HG02588 (cell line): ENCODE data around the gene PSG1.
"Not testable (repeated sequence)": the region's sequence is repeated elsewhere in the genome, so short reads cannot be mapped to it uniquely, and the experiment has no call there.

ENCODE experiments used
- ATAC-seq: cut with Tn5 transposase; IDR thresholded peaks from one replicate; pipeline ENCODE4 v1.9.1; 2021; ENCODE audit warnings: mild to moderate bottlenecking, moderate library complexity; ENCODE audit not compliant: unreplicated experiment

The PSG1 gene

GRCh38 chr19:42882010-42882409 is 2.5 kb upstream of the PSG1 start:
- not testable (repeated sequence) for ATAC-seq

DNA sequence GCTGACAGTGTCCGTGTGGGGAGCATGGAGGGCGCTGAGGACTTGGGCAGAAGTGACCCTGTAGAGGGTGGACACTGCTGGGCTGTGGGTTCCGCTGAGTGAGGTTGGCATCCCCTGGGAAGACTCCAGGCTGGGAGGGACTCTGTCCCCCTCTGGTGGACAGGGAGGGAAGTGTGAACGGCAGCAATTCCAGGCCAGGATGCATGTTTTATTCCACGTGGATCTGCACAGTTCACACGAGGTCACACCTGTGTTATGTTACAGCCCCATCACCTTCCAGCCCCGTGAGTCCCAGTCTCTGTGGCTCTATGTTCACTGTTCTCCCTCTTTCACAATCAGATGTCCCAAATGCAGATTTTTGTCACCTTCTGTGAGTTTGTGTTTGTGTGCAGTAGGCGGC is 1.8 kb upstream of the PSG1 start:
- ATAC-seq: not testable (repeated sequence)

DNA sequence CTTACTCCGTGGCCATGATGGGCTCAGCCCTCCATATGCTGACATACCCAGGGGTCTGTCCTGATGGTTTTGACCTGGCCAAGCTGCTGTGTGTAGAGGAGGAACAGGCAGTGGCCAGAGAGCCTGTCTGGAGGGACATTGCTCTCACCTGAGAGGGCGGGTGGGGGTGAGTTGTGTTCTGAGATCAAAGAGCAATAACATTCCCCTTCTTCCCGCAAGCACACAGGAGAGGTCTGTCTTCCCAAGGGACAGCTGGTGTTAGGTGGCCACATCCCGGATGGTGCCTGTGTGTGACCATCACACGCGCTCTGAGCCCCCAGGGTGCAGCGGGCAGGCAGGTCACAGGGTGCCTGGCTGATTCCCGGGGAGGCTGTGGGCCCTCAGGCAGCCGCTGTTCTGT is 1.1 kb upstream of the PSG1 start:
- ATAC-seq: not testable (repeated sequence)

- ATAC-seq: not testable (repeated sequence)
Observed at GRCh38 chr19:42876596-42876995, 2.9 kb downstream of the PSG1 start.

GRCh38 chr19:42875881-42876280 is 3.6 kb downstream of the PSG1 start:
- ATAC-seq: not testable (repeated sequence)

DNA sequence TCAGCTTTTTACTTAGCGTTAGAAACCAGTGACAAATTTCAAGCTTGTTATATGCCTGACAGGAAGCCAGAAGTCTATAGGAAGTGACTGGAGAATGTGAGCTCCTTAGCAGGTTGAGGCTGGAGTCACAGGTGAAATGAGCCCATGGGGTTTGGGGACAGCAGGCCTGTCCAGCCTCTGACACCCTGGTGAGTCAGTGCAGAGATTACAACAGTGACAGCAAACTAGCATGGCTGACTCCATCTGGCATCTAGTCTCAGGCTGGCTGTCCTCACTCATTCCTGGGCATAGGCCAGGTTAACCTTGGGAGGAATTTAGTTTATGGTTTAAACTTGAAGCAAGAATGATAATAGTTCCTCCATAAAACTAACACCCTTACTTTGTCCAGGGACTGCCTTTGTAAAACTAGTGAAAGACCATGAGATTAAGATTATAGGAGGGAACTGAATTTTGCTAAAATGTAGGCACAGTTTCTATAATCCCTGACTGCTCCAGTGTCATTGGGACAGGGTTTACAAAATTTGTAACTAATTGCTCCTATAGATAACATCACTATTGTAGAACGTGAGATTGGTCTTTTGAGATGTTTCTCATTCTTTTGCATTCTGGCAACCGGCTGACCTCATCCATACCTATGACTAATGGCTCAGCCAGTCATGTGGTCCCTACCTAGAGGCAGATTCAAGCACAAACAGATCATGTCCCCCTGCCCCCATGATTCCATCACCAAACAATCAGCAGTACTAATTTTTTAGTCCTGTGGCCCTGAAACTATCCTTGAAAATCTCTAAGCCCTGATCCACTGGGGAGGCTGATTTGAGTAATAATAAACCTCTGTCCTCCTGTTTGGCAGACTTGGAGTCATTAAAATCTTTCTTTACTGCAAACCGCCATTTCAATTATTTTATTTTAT is 4.4 kb downstream of the PSG1 start:
- not testable (repeated sequence) for ATAC-seq

DNA sequence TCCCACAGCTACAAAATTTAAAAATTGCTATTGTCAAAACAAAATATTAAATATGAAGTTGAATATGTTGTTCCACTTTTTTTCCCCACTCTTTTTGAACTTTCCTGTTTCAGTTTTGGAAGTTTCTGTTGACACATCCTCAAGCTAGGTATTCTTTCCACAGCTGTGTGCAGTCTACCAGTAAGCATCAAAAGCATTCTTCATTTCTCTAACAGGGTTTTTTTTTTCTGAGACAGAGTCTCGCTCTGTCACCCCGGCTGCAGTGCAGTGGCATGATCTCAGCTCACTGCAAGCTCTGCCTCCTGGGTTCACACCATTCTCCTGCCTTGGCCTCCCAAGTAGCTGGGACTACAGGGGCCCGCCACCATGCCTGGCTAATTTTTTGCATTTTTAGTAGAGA is 5.4 kb downstream of the PSG1 start:
- ATAC-seq: not testable (repeated sequence)

GRCh38 chr19:42872608-42873007 is 6.9 kb downstream of the PSG1 start:
- no peak for ATAC-seq

GRCh38 chr19:42857544-42857867 is 22.0 kb downstream of the PSG1 start:
- no peak for ATAC-seq

GRCh38 chr19:42856866-42857543 is 22.5 kb downstream of the PSG1 start:
- ATAC-seq: not testable (repeated sequence)

DNA sequence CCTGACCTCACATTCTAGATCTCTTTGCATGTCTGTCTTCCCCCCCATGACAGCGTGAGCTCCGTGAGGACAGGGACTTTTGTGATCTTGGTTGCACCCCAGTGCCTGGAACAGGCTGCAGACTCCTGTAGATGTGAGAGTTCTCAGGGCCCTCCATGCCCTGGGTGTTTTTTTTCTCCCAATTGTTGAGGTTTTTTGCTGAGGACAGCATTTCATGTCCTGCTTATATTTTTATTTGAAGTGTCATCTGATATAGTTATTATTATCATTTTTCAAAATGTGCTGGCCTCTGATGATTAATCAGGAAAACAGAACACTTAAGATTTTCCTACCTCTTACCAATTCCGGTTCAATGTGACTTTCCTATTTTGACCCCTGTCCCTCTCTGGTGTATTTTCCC is 24.8 kb downstream of the PSG1 start:
- ATAC-seq: not testable (repeated sequence)

DNA sequence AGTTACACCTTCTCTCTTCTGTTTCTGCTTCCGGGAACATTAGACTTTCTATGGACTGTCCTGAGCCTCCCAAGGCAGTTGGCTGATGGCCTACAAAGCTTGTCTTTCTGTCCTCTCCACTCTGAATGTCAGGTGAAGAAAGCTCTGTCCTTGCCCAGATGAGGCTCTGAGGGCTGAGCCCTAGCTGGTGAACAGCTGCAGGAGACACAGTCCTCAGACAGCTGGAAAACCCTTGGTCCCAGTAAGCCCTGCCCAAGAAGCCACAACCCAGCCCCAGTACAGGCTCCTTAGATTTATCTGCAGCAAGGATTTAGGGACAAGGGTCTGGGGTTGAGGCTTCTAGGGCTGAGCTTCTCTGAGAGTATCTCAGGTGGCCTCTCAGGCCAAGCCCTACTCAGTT is 26.3 kb downstream of the PSG1 start:
- not testable (repeated sequence) for ATAC-seq

GRCh38 chr19:42852821-42853220 is 26.7 kb downstream of the PSG1 start:
- not testable (repeated sequence) for ATAC-seq

DNA sequence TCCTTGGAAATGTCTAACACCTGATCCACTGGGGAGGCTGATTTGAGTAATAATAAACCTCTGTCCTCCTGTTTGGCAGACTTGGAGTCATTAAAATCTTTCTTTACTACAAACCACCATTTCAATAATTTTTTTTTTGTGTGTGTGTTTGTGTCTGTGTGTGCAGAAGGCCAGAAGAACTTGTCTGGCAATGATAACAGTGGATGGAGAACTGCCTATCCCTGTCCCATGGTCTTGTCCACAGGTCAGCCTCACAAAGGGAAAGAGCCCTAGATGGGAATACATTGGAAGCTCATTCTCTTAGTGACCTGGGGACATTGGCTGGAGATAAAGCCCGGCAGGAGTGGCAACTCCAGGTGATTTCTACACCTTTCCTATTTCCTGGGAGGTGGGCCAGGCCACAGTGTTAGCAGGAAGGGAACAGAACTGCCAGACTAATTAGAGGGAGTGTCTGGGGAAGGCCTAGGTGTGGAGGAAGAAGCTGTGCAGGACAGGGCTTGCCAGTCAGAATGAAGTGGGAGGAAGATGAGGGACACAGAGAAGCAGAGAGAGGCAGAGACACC is 27.7 kb downstream of the PSG1 start:
- ATAC-seq: not testable (repeated sequence)

DNA sequence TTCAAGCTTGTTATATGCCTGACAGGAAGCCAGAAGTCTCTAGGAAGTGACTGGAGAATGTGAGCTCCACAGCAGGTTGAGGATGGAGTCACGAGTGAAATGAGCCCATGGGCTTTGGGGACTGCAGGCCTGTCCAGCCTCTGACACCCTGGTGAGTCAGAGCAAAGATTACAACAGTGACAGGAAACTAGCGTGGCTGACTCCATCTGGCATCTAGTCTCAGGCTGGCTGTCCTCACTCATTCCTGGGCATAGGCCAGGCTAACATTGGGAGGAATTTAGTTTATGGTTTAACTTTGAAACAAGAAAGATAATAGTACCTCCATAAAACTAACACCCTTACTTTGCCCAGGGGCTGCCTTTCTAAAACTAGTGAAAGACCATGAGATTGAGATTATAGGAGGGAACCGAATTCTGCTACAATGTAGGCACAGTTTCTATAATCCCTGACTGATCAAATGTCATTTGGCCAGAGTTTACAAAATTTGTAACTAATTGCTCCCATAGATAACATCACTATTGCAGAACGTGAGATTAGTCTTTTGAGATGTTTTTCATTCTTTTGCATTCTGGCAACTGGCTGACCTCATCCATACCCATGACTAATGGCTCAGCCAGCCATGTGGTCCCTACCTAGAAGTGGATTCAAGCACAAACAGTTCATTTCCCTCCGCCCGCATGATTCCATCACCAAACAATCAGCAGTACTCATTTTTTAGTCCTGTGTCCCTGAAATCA is 28.4 kb downstream of the PSG1 start:
- ATAC-seq: no peak

GRCh38 chr19:42846597-42846996 is 32.9 kb downstream of the PSG1 start:
- ATAC-seq: no peak

DNA sequence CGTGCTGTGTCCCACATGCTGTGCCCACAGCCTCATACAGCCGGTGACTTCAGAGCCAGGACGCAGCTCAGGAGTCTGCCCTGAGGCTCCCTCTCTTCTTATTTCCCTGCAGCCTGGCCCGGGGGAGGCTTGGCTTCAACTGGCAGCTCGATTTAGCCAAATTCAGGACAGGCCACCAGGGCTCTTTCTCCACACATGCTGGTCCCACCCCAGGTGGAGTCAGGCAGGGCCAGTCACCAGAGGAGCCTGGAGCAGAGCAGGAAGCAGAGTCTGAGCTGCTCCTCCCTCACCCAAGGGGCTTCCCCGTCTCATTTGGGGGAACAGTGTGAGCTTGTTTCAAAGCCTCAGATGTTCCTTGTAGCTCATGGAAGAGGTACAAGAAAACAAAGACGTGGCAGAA is 35.9 kb downstream of the PSG1 start:
- not testable (repeated sequence) for ATAC-seq

- not testable (repeated sequence) for ATAC-seq
Observed at GRCh38 chr19:42832746-42833442, 46.6 kb downstream of the PSG1 start.

GRCh38 chr19:42832023-42832680 is 47.4 kb downstream of the PSG1 start:
- ATAC-seq: not testable (repeated sequence)
